Endothelial cell of umbilical vein (primary cell): ENCODE results near the gene DENND5A. TPM values are rescaled to one million over a fixed set of nuclear protein-coding genes. Genes with fewer than 3 reads are reported as not detected.
A peak's percentile ranks its signal among the peaks of the same experiment; 100 is the strongest.

Experiments
- BruUV-seq: library from RNA; stranded (reverse); fragments of 400-500 nt; replicated peaks from 2 replicates; lab custom pipeline; 2021; lab: Mats Ljungman, UMichigan
- CTCF ChIA-PET: fragments of 300-600, 350-600 bp; sonication (Branson Sonifier 250); formaldehyde crosslinking; loops from one replicate; lab custom pipeline; 2021; ENCODE audit warnings: antibody characterized with exemption, inconsistent platforms; lab: Charles Lee
- POLR2A ChIA-PET: fragments of 300-600, 350-600 bp; sonication (Branson Sonifier 250); formaldehyde crosslinking; loops from one replicate; lab custom pipeline; 2021; ENCODE audit warnings: antibody characterized with exemption, inconsistent platforms; lab: Charles Lee
- DNase-seq: peaks from one replicate; pipeline ENCODE4 v3.0.0-alpha.2; 2011; ENCODE audit warnings: low read depth, low spot score
- FAIRE-seq: peaks from 2 replicates; lab custom pipeline; 2011; peaks lifted over from hg19 to GRCh38; lab: Jason Lieb, UNC
- H2AFZ ChIP-seq: 2 replicates; pipeline ENCODE4 v1.6.0; 2012; ENCODE audit warnings: low read depth, low read length, control low read depth, inconsistent platforms
- H3K27ac ChIP-seq: 2 replicates; pipeline ENCODE4 v1.5.1; 2011; ENCODE audit warnings: low read depth, mild to moderate bottlenecking, control low read depth, low read length, moderate library complexity; ENCODE audit not compliant: insufficient read depth
- H3K27me3 ChIP-seq, 2 experiments: 2 replicates each; pipeline versions ENCODE4 v1.6.0 to v1.6.1; 2011; ENCODE audit warnings: low read length in 2 of 2, mixed read lengths in 1 of 2; ENCODE audit not compliant: control insufficient read depth in 2 of 2, insufficient read depth in 2 of 2
- H3K36me3 ChIP-seq, 2 experiments: 2 replicates in 1 of 2; 3 replicates in 1 of 2; pipeline ENCODE4 v1.5.1; 2011; ENCODE audit warnings: low read length in 2 of 2, mild to moderate bottlenecking in 1 of 2, moderate library complexity in 1 of 2; ENCODE audit not compliant: control insufficient read depth in 2 of 2, insufficient read depth in 2 of 2; ENCODE audit errors: extremely low read depth in 1 of 2
- H3K4me1 ChIP-seq: 3 replicates; pipeline ENCODE4 v1.5.1; 2011; ENCODE audit warnings: mild to moderate bottlenecking, low read length; ENCODE audit not compliant: control insufficient read depth, insufficient read depth; ENCODE audit errors: extremely low read depth
- H3K4me2 ChIP-seq: 2 replicates; pipeline ENCODE4 v1.6.1; 2011; ENCODE audit warnings: low read length, control low read depth, mixed read lengths; ENCODE audit not compliant: insufficient read depth
- H3K4me3 ChIP-seq, 3 experiments: fragments of 200-600 bp in 1 of 3; sonication (generic), shearing (Covaris generic) in 1 of 3; replicated peaks in 1 of 3; 2 replicates each; pipeline ENCODE4 v1.5.1; 2011 to 2016; ENCODE audit warnings: control low read depth in 3 of 3, low read length in 3 of 3, mild to moderate bottlenecking in 2 of 3, inconsistent platforms in 1 of 3, low read depth in 1 of 3, moderate library complexity in 1 of 3; ENCODE audit not compliant: insufficient read depth in 1 of 3
- H3K79me2 ChIP-seq: 2 replicates; pipeline ENCODE4 v1.6.0; 2012; ENCODE audit warnings: low read length, inconsistent platforms; ENCODE audit not compliant: control insufficient read depth, insufficient read depth
- H3K9ac ChIP-seq: replicated peaks from 2 replicates; pipeline ENCODE3; 2011; ENCODE audit warnings: low read length, control low read depth; ENCODE audit not compliant: insufficient read depth; ENCODE audit errors: extremely low read depth
- H3K9me1 ChIP-seq: replicated peaks from 3 replicates; pipeline ENCODE4 v1.6.0; 2011; ENCODE audit warnings: mild to moderate bottlenecking, low read length; ENCODE audit not compliant: control insufficient read depth, insufficient read depth; ENCODE audit errors: extremely low read depth
- H3K9me3 ChIP-seq: replicated peaks from 2 replicates; pipeline ENCODE4 v1.5.1; 2012; ENCODE audit warnings: low read length, inconsistent platforms; ENCODE audit not compliant: control insufficient read depth, insufficient read depth
- H4K20me1 ChIP-seq: replicated peaks from 2 replicates; pipeline ENCODE3; 2011; ENCODE audit warnings: mild to moderate bottlenecking, low read length; ENCODE audit not compliant: control insufficient read depth, insufficient read depth; ENCODE audit errors: extremely low read depth
- CTCF ChIP-seq, 2 donors: IDR thresholded peaks; 1 replicate in 1 of 2; 2 replicates in 1 of 2; pipeline ENCODE4 v1.5.1; 2011; ENCODE audit warnings: low read length in 2 of 2, mild to moderate bottlenecking in 2 of 2, moderate library complexity in 2 of 2, control low read depth in 1 of 2, inconsistent platforms in 1 of 2, low read depth in 1 of 2; ENCODE audit not compliant: insufficient read depth in 1 of 2; ENCODE audit errors: extremely low read depth in 1 of 2
- EZH2 ChIP-seq: IDR thresholded peaks from 2 replicates; pipeline ENCODE4 v1.6.1; 2012; ENCODE audit warnings: borderline replicate concordance, low read depth, mild to moderate bottlenecking, moderate library complexity, low read length, inconsistent platforms; ENCODE audit not compliant: severe bottlenecking
- GATA2 ChIP-seq: IDR thresholded peaks from 2 replicates; pipeline ENCODE4 v1.7.0; 2011; ENCODE audit warnings: low read depth, mild to moderate bottlenecking, moderate library complexity, mixed read lengths, low read length; ENCODE audit not compliant: insufficient read length, insufficient read depth
- JUN ChIP-seq: IDR thresholded peaks from 2 replicates; pipeline ENCODE4 v1.6.1; 2011; ENCODE audit warnings: borderline replicate concordance, low read depth; ENCODE audit not compliant: insufficient read length, insufficient read depth
- POLR2A ChIP-seq: IDR thresholded peaks from 2 replicates; pipeline ENCODE4 v1.6.1; 2012; ENCODE audit warnings: low read depth, mild to moderate bottlenecking, control low read depth, low read length
- POLR2AphosphoS5 ChIP-seq: IDR thresholded peaks from 2 replicates; pipeline ENCODE4 v1.6.1; 2012; ENCODE audit warnings: low read depth, mild to moderate bottlenecking, control low read depth, low read length, moderate library complexity; ENCODE audit not compliant: insufficient read depth
- dilution Hi-C: fragments of 300-500 bp; cut with MboI; formaldehyde crosslinking; loops from one replicate; pipeline ENCODE4 v1.15.0; 2019; ENCODE audit warnings: low sequenced_read_pairs; ENCODE audit not compliant: extremely low pct_ligation_motif_present
- intact Hi-C: fragments of 100-400 bp; cut with micrococcal nuclease; formaldehyde crosslinking; loops from one replicate; pipeline ENCODE4 v1.10.0; 2022
- polyA plus RNA-seq, 4 experiments: library from polyadenylated mRNA; depleted of rRNA in 3 of 4; stranded (reverse) in 3 of 4; unstranded in 1 of 4; fragments of >200 nt; gene quantifications; 2 replicates each; pipeline versions ENCODE4 v1.2.1 to v1.2.3, GENCODE V29; 2011 to 2012; ENCODE audit warnings: missing spikeins in 1 of 4
- total RNA-seq: library from RNA; stranded (reverse); gene quantifications from 2 replicates; pipeline ENCODE4 v1.2.3, GENCODE V29; 2021
- TF ChIP-seq, protein P1 (sequence below): IDR thresholded peaks from 2 replicates; pipeline ENCODE4 v1.6.1; 2011; ENCODE audit not compliant: insufficient read depth, insufficient read length

Gene DENND5A
- total and polyA plus RNA-seq, 2 donors (not counting 3 experiments of a cell fraction or from before 2014, with no cell fraction given): 116 to 220 TPM

- CTCF ChIA-PET: interaction anchor here (0.5 to 0.9 kb wide), 2 partner anchors 106 to 209 kb away, joined by 3 to 4 read pairs; no protein-coding TSS in a partner anchor
- intact Hi-C loops: loop anchor here (5.0 kb wide), 1 partner anchor 104 kb away; no protein-coding TSS in a partner anchor
- H3K79me2 ChIP-seq: no peaks in the 10 kb centered on the region
- no peaks in the 10 kb centered on the region for H3K4me1 ChIP-seq
- POLR2A ChIA-PET: no interaction called here
- no peak overlapping the region for H3K4me3 ChIP-seq
- no TSS peak for BruUV-seq
- no peaks in the 10 kb centered on the region for H3K9me3 ChIP-seq
- TF ChIP-seq EZH2 (no peak), JUN (no peak), POLR2A (no peak), CTCF (IDR thresholded peaks at IDR 0.05; ENCODE audit: extremely low read depth in 1 of 2, insufficient read depth in 1 of 2, low read depth in 1 of 2, low read length in 2 of 2) (peak in 1 of 2 donors; percentile 8), POLR2AphosphoS5 (no peak), GATA2 (no peak)
- TF ChIP-seq, protein P1, sequence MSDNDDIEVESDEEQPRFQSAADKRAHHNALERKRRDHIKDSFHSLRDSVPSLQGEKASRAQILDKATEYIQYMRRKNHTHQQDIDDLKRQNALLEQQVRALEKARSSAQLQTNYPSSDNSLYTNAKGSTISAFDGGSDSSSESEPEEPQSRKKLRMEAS: no peak
- H3K4me2 ChIP-seq: no peak overlapping the region
- no peak overlapping the region for H3K9ac ChIP-seq
- H3K27ac ChIP-seq: no peak overlapping the region
- H3K36me3 ChIP-seq: no peaks in the 10 kb centered on the region
- H3K27me3 ChIP-seq: no peaks in the 10 kb centered on the region
- no peak for DNase-seq
- H2AFZ ChIP-seq: peak overlapping the region; percentile 70
- dilution Hi-C loops: no loop called here
- no peaks in the 10 kb centered on the region for H4K20me1 ChIP-seq
- H3K9me1 ChIP-seq: no peaks in the 10 kb centered on the region
- FAIRE-seq: no peak
These were observed 144.3 kb downstream of the DENND5A start for GRCh38 chr11:9120664-9121468.
